Measurements from ENCODE around the gene MLXIP.
"Not testable (repeated sequence)": the region's sequence is repeated elsewhere in the genome, so short reads cannot be mapped to it uniquely, and the experiment has no call there.

Gene MLXIP, protein sequence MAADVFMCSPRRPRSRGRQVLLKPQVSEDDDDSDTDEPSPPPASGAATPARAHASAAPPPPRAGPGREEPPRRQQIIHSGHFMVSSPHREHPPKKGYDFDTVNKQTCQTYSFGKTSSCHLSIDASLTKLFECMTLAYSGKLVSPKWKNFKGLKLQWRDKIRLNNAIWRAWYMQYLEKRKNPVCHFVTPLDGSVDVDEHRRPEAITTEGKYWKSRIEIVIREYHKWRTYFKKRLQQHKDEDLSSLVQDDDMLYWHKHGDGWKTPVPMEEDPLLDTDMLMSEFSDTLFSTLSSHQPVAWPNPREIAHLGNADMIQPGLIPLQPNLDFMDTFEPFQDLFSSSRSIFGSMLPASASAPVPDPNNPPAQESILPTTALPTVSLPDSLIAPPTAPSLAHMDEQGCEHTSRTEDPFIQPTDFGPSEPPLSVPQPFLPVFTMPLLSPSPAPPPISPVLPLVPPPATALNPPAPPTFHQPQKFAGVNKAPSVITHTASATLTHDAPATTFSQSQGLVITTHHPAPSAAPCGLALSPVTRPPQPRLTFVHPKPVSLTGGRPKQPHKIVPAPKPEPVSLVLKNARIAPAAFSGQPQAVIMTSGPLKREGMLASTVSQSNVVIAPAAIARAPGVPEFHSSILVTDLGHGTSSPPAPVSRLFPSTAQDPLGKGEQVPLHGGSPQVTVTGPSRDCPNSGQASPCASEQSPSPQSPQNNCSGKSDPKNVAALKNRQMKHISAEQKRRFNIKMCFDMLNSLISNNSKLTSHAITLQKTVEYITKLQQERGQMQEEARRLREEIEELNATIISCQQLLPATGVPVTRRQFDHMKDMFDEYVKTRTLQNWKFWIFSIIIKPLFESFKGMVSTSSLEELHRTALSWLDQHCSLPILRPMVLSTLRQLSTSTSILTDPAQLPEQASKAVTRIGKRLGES
- total RNA-seq = 101 to 145 (median 112) reads per million in 4 donors

DNA sequence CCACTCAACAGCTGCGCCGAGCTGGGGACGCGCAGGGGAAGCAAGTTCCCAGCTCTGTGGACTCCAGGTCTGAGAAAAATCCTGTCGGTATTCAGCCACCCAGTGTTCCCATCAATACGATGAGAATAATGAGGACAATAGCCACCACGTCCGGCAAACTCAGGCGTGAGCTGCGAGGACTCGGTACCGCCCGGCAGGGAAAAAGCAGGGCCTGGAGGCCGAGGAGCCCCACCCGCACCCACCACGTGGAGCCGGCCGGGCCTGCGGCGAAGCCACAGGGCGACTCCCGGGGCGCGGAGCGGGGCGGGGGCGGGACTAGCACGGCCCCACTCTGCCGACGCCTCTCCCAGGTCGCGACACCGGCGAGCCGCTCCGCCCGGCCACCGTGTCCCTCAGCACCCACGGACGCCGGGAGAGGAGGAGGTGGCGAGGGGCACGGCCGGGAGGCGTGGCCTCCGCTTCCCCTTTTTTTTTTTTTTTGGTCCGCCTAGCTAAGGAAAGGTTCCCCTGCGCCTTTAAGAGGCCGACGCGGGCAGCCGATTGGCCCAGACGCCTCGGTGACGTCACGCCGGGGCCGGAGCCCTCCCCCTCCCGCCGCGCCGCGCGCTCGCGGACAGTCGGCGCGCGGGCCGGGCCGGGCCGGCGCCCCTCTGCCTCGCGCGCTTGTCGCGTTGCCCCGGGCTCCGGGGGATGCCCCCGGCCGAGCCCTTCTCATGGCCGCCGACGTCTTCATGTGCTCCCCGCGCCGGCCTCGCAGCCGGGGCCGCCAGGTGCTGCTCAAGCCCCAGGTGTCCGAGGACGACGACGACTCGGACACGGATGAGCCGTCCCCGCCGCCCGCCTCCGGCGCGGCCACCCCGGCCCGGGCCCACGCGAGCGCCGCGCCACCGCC is at the start of gene MLXIP:
Gene MLXIP (plus strand): TSS at position 616 of the 892 bp plus-strand sequence. CDS start 98 bp downstream, at position 714.
- peak; percentile 78 to 91 (median 84) for DNase-seq

DNA sequence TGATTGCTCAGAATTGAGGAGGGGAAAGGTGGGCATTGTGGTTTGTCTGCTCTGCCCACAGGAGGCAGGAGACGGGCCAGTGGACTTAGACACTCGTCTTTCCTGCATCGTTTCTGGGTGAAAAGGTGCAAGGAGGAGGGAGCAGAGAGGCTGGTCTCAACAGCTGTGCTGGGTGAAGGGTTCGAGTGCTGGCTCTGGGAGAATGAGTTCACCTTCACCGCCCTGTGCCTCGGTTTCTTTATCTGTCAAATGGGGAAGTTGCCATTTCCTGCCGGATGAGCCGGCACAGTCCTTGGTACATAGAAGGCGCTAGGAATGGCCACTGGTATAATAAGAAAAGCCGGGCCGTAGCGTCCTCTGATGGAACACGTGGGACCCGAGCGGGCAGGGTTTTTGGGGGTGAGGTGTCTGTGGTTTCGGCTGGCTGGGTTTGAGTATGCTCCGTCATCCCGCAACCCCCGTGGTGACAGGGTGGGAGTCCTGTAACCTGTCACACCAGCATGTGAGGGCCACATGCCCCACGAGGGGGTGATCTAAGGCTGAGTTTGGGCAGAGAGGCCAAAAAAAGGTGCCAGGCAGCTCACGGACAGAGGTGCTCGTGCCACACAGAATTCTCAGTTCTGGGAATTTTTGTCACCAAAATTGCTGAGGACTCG is 49.5 kb upstream of the MLXIP start:
- no peak for DNase-seq

DNA sequence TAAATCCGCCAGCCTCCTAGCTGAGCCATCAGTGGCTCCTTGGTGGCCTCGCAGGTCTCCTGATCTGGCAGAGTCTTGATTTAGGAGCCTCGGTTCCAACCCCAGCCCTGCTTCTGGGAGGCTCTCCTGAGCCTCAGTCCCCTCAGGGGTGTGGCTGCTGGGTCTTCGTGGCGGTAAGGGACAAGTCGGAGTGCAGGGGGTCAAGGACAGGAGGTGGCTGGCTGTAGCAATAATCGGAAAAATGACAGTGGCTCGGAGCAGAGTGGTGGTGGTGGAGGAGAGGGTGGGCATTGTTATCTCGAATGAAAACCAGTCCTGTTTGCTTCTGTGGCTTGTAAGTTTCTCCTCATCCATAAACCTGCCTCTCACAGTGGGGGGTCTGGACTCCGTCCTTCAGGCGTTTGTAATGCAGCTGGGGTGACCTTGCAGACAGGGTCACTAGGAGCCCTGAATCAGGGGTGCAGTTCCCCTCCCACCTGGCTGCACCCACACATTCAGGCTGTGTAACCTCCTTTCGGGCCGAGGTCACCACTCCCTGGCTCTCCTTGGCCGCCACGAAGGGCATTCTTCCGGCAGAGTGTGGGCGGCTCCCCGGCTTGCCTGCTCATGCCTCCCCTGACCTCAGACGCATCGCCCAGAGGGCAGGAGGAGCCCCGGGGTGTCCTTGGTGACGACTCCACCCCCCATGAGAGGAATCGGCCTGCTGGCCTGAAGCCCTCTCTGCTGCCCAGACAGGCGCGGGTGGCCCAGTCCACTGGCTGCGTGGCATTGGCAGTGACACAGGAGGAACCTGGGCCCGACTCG is 48.7 kb upstream of the MLXIP start:
- DNase-seq = no peak

DNA sequence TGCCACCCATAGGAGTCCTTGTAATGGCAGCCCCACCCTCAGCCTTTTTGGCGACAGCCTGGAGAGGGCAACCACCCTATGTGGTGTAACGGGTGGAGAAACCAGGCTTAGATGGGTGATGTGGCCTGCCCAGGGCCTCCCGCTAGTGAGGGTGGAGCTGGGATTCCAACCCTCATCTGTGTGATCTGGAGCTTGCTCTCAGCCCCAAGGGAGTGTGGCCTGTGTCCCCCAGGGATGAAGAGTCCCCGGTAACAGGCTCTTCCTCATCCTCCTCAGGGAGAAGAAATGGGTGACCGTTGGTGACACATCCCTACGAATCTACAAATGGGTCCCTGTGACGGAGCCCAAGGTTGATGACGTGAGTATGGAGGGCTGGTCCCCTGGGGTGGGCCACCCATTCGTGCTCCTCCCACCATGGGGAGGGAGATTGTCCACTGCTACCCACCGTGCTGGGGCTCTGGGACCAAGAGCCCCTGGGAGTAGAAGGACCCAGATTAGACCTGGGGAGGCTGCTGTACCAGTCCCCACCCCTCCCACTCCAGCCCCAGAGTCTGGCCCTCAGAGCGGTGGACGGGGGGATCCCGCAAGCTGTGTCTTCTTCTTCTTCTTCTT is 48.0 kb upstream of the MLXIP start:
- DNase-seq = no peak

DNA sequence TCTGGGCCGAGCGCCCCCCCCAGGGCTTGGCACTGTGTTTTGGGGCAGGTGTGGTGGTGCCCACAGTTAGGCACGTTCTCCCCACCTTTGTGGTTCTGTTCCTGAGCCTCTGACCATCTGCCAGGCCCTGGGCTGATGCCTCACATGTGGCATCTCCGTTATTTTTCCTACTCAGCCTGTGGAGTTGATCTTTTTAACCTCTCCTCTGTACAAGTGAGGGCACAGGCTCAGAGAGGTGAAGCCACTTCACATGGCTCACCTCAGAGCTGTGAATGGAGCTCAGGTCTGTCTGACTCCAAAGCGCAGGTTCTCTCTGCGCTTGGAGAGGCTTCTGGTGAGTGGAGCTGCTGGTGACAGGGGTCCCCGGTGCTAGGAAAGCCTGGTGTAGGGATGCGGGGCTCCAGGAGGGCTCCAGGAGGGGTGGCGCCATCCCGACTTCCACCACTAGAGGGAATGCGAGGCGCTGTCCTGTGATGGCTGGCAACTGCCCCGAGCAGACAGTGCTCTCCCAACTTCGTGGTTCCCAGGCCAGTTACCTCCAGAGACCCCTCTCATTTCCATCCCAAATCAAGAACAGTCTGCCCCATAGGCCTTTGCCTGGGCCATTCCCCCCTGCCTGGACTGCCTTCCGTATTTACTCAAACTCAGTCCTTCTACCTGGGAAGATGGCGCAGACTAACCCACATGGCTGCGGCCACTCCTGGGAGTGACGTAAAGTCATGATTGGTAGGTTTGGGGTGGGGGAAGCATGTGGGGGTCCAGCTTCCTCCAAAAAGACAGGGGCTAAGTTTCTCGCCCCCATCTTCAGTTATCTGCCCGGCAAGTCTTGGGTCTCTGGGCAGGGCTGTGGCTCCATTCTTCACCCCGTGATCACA is 47.0 kb upstream of the MLXIP start:
- DNase-seq = peak in 2 of 5 donors; percentile 33 to 42

DNA sequence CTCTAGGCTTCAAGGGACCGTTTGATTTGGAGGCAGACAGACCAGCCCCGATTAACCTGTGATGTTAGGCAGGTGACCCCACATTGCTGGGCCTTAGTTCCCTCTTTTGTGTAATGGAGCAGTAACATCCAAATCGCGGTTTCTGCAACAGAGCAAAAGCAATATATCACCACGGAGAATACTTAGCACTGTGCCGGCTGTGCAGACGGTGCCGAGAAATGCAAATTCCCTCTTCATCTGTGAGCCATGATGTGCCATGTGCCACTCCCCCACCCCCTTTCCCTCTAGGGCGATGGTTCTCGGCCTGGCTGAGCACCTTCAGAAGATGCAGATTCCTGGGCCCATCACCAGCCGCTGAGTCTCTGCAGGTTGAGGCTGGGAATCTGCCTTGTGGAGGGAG is 46.0 kb upstream of the MLXIP start:
- DNase-seq = no peak

DNA sequence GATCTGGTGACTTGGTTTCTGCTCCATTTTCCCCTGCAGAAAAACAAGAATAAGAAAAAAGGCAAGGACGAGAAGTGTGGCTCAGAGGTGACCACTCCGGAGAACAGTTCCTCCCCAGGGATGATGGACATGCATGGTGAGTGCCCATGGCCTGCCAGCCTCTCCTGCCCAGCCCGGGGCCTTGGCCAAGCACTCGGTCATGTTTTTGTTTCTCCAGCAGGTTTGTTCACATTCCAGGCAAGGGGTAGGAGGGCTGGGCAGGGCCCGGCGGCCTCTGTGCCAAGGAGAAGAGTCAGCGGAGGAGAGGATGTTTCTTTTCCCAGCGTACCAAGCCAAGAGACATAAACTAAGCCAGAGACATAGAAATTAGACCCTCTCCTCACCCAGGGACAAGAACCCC is 43.3 kb upstream of the MLXIP start:
- no peak for DNase-seq

DNA sequence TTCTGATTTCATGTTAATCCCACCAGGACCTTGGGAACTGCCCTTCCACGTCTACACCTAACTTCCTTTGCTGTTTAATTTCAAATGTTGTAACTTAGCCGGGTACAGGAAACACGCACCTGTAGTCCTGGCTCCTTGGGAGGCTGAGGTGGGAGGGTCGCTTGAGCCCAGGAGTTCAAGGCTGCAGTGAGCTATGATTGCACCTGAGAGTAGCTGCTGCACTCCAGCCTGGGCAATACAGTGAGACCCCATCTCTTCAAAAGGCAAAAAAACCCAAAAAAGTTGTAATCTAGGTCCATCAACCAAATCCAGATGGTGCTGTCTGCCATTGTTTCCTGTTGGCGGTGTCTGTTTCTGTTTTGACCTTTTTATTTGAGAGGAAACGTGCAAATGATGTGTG is 42.4 kb upstream of the MLXIP start:
- DNase-seq = no peak

DNA sequence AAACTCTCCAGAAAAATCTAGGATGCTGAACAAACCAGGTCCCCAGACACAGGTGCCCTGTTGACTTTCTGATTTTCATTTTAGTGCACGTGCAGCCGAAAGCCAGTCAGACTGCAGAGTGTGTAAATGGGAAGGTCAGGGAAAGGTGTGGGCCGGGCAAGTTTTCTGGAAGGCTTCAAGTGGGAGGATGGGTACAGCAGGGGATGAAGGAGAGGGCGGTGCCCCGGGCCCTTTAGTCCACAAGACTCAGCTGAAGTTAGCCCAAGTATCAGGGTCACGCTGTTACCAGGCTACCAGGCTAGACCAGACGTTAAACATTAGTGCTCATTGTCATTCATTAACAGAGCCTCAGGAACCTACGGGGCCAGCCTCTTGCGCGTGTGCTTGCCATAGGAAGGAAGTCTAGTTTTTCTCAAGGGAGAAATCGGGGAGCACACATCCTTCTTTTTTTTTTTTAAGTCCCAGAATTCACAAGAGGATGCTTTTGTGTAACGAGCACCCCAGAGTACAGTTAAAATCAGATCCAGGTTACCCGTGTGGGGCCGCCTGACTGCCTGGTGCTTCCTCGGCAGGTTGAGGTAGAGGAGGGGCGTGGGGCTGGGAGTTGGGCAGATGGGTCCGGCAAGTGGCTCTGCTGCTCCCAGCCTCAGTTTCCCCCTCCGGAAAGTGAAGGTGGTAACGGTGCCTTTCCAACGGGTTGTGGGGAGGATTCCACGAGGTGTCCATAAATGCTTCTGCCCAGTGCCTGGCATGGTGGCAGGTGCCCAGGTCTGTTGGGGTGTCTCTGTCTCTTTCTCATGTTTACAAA is 37.8 kb upstream of the MLXIP start:
- DNase-seq = no peak

DNA sequence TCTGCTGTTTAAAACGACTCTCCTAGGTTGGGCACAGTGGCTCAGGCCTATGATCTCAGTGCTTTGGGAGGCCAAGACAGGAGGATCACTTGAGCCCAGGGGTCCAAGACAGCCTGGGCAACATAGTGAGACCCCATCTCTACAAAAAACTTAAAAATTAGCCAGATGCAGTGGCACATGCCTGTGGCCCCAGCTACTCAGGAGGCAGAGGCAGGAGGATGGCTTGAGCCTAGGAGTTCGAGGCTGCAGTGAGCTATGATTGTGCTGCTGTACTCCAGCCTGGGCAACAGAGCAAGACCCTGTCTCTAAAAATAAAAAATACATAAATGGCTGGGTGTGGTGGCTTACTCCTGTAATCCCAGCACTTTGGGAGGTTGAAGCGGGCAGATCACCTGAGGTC is 37.1 kb upstream of the MLXIP start:
- DNase-seq = not testable (repeated sequence)

DNA sequence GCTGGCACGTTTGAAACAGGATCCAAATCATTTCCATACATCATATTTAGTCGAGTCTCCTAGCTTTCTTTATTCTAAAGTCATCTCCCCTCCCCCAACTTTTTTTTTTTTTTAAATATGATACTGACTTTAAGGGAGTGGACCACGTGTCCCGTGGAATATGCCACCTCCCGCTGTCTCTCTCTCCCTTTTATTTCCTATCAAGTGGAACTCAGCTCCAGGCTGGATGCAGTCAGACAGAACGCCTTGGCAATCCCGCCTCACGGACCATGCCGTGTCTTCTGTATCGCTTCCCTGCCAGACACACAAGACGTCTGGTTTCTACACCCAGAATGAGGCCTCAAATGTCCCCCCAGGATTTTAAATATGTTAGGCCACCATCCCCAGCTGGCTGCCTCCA is 35.6 kb upstream of the MLXIP start:
- no peak for DNase-seq

DNA sequence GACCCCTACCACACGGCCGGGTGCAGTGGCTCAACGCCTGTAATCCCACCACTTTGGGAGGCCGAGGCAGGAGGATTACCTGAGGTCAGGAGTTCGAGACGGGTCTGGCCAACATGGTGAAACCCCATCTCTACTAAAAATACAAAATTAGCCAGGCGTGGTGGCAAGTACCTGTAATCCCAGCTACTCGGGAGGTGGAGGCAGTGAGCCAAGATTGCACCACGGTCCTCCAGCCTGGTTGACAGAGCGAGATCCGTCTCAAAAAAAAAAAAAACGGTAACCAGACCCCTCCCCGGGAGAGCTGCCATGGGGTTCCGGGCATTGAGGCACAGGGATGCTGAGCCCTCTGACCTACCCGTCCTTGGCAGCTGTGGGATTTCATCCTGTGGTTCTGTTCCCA is 35.1 kb upstream of the MLXIP start:
- DNase-seq = no peak

DNA sequence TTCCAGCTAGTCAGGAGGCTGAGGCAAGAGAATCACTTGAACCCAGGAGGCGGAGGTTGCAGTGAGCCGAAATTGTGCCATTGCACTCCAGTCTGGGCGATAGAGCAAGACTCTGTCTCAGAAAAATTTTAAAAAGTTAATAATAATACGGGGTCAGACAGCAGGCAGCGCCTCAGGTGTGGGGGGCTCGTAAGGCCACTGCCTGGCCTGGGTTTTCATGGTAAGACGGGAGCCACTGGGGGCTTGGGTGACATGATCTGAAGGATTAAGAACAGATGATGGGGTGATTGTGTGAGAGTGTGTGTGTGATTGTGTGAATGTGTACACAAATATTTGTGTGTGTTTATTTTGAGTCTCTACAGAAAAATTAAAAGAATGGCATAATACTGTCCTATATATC is 33.3 kb upstream of the MLXIP start:
- DNase-seq = no peak

DNA sequence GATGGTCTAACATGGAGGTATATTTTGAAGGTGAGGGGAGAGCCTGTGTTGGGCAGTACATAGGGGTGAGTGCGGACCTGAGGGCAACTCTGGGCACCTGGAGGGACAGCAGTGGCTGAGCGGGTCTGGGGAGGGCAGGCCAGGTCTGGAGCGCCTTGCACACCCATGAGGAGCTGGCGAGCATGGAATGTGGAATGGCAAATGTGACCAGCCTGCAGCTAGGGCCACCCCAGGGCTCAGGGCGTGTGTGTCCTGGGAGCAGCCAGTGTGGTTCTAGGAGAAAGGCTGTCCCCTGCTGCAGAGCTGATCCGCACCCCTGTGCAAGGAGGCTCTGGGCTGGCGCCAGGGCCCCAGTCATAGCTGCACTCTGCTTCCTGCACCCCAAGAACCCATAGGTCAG is 32.4 kb upstream of the MLXIP start:
- no peak for DNase-seq

DNA sequence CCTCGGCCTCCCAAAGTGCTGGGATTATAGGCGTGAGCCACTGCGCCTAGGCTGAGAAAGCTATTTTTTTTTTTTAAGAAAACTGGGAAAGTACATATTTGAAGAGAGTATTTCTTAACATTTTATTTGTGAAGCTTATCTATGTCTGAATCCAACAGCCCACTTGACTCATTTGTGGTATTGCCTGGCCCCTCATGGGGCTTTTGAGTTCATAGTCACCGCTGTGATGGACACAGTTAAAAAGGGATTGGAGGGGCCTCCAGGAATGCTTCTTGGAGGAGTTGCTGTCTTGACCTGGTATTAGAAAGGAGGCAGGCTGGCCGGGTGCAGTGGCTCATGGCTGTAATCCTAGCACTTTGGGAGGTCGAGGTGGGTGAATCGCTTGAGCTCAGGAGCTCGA is 30.4 kb upstream of the MLXIP start:
- no peak for DNase-seq

DNA sequence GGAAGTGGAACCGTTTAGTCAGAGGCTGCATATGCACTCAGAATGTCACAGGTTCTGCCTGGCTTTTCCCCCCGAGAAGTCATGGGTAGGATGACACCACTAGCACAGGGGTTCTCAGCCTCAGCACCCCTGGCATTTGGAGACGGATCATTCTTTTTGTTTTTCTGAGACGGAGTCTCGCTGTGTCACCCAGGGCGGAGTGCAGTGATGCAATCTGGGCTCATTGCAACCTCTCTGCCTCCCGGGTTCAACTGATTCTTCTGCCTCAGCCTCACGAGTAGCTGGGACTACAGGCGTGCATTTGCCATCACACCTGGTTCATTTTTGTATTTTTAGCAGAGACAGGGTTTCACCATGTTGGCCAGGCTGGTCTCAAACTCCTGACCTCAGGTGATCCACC is 28.7 kb upstream of the MLXIP start:
- no peak for DNase-seq

DNA sequence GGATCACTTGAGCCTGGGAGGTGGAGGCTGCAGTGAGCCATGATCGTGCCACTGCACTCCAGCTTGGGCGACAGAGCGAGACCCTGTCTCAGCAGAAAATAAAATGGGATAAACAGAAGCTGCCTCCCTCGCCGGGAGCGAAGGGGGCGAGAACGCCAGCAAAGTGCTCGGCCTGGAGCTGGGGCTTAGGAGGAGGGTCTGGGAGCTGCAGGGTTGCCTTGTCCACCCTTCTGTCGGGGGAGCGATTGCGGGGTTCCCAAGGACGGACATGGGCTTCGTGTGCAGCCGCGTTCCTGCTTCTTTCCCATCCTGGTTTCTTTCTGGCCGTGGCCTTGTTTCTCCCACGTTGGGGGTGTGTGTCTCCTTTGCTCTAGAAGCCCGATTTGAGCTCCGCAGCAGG is 27.9 kb upstream of the MLXIP start:
- DNase-seq = no peak

DNA sequence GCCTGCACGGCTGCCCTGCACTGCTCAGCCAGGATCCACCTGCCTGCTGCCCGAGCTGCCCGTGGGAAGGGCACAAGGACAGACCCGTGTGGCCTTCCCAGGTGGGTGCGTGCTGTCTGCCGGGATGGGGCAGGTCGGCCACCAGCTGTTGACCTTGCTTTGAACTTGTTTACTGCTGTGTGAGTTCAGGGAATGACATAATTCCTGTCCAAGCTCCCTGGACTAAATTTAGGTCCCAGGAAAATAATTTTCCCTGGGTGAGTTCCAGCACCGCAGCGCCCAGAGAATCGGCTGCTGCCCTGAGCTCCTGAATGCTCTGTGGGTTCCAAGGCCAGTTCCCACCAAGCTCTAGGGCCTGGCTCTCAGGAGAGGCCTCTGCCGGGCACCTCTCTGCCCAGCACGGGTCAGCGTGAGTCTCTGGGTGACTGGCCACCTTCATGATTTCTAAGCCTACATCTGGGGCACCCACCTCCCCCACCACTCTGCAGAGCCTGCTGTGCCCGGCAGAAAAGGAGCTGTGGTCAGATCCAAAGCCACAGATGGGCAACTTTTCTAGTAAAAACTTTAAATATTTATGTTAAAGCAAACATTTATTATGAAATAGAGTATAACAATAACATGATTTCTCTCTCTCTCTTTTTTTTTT is 27.2 kb upstream of the MLXIP start:
- no peak for DNase-seq
